ENCODE results near the gene ARHGAP35.
"Not testable (repeated sequence)": the region's sequence is repeated elsewhere in the genome, so short reads cannot be mapped to it uniquely, and the experiment has no call there.

ARHGAP35 gene

DNA sequence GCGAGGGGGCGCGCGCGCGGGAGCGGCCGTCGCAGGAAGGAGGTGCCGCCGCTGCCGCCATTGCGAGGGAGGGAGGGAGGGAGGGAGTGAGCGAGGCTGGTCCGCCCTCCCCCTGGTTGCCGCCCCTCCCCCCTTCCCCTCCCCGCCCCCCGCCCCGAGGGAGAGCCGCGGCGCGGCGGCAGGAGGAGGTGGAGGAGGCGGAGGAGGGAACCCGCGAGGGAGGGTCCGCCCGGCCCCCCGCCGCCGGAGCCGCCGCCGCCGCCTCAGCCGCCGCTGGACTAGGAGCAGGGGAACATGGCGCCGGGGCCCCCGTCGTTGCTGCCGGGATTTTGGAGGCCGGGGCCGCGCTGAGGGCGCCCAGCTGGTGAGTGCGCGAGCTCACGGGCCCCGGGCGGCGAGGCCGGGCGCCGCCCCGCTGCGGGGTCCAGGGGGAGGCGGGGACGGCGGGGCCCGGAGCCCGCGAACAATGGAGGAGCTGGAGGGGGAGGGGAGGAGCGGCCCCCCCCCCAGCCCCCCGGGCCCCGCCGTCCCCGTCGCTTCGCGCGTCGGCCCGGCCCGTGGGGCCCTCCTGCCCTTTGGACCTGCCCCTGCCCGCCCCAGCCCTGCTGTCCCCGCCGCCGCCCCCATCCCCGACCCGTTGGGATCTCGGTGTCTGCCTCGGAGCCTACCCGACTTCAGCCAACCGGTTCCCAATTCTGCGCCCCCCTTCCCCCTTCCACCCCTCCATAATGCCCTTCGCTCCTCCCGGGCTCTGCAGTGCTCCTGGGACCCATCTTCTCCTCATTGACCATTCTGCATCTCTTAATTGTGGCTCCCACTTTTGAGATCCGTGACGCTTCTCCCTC lies at the start of gene ARHGAP35:
Gene ARHGAP35, plus strand, starts transcription at position 152 of the 845 bp plus-strand sequence. CDS start 57,679 bp downstream, outside the sequence.
- peak; percentile 94 for DNase-seq (ENCODE audit: low spot score)

DNA sequence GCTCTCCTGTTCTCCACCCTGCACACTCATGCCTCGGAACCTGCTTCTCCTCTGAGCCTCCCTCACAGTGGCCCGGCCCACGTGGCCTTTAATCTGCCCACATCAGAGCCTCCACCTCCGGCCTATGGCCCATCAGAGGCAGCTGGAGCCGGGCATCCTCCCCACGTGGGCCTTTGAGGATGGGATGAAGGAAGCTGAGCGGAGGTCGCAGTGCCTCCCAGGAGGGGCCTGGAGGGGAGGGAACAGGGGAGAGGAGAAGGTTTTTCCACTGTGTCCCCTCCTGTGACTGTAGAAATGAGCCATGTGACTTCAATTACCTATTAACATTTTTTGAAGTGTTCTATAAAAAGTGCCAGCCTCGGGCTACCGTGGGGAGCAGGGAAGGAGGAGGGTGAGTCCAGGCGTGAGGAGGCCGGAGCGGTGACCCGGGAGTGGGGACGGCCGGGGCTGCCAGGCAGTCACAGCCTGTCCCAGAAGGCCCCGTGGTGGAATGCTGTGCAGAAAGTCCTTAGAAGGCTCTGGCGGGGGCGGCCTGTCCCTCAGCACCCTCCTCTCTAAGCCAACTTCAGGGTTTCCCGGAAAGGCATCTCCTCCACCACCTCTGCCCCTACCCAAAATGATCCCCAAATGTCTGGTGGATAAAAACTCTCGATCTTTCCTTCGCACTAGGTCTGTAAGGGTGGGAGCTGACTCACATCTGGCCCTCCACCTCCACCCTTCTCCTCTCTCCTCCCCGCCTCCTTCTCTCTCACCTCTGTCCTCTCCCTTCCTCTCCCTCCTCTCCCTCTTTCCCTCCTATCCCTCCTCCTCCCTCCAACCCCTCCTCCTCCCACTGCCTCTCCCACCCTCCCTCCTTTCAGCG lies 47.6 kb upstream of the ARHGAP35 start:
- DNase-seq (ENCODE audit: low spot score): no peak

DNA sequence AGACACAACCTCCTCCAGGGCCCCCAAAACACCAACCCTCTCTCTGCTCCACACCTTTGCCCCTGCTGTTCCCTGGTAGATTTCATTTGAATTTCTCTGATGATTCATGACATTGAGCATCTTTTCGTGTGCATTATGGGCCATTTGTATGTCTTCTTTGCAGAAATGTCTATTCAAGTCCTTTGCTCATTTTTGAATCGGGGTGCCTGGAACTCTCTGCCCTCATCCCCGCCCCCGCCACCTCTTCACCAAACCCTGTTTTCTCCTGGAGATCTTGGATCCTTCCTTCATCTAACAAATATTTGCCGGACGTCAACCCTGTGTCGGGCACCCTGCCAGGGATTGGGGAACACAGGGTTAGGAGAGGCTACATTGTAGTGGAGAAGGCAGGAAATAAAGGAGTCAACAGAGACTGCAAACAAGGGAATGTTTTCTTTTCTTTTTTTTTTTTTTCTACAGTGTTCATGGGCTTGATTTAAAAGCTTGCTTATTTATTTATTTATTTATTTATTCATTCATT lies 46.9 kb upstream of the ARHGAP35 start:
- DNase-seq (ENCODE audit: low spot score): no peak

DNA sequence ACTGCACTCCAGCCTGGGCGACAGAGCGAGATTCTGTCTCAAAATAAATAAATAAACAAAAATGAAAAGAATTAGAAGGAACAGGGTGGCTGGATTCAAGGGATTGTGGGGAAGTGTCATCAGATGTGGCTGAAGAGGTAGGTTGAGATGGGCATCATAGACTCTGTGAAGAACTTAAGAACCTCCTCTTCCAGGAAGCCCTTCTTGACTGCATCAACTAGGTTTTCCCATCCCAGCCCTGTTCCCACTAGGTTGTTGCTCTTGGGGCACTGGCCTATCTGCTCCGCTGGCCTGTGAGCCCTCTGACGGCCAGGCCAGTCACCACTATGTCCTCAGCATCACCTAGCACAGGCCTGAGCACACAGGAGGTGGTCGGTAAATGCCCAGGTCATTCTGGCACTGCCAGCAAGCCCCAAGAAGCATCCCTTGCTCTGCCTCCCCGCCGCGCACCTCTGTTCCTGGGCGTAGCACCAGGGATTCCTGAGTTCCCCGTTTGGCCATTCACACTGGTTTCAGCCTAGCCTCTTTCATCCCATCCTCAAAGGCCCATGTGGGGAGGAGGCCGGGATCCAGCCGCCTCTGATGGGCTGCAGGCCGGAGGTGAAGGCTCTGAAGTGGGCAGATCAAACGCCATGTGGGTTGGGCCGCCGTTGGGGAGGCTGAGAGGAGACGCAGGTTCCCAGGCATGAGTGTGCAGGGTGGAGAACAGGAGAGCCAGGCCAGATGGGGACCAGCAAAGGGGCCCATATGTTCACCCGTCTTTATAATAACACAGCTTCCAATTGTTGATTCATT lies 44.8 kb upstream of the ARHGAP35 start:
- no peak for DNase-seq (ENCODE audit: low spot score)

DNA sequence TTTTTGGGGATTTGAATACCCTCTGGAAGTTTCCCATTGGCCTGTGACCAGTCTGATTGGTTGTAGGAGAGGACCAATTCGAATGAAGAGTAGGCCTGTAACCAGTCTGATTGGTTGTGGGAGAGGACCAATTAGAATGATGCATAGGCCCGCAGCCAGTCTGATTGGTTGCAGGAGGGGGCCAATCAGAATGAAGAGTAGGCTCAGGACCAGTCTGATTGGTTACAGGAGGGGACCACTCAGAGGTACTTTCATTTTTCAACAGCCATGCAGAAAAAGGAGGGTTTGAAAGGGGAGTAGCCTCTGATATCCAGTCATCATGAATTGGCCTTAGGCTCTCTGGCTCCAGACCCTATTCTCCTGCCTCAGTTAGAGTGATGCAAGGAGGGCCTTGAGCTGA lies 42.0 kb upstream of the ARHGAP35 start:
- no peak for DNase-seq (ENCODE audit: low spot score)

DNA sequence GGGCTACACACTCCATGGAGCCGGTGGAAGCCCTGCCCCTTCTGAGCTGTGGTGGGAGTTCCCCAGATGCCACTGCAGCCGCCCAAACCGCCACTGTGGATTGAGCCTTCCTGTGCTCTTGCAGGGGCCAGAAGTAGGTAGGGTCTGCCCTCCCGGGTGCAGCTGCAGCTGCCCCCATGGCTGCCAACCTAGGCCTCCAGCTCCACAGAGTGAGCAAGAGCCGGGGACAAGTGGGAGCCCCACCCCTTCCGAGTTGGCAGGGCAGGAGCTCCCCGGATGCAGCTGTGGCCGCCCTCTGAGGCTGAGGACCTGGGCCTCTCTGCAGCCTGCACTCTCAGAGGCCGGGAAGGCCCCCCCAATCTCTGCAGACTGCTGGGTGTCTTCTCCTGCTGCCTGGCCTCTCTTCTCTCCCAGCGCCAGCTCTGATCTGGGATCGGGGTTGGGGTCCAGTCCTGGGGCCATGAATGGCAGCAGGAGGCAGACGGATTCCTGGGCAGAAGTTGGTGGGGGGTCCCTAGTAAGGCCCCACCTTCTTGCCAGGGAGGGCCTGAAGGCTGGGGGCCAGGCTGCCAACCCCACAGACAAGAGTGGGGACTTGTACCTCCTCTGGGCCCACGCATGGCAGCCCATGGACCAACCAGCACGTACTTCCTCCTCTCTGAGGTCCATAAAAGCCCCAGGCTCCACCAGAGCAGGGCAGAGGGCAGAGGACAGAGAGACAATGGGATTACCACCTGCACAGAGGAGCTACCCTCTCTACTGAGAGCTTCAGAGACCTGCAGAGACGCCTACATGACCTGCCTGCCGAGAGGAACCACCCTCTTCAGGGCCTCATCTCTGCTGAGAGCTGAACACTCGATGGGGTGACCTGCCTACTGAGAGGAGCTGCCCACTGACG lies 39.0 kb upstream of the ARHGAP35 start:
- DNase-seq (ENCODE audit: low spot score): peak; percentile 14

DNA sequence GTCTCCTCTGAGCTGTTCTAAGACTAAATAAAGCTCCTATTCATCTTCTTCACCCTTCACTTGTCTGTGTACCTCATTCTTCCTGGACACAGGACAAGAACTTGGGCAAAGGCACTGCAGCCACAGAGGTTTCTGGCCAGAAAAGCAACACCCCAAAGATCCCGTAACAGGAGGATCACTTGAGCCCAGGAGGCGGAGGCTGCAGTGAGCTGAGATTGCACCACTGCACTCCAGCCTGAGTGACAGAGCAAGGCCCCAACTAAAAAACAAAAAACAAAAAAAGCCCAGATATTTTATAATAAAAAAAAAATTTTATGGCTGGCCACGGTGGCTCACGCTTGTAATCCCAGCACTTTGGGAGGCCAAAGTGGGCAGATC lies 38.4 kb upstream of the ARHGAP35 start:
- not testable (repeated sequence) for DNase-seq (ENCODE audit: low spot score)

DNA sequence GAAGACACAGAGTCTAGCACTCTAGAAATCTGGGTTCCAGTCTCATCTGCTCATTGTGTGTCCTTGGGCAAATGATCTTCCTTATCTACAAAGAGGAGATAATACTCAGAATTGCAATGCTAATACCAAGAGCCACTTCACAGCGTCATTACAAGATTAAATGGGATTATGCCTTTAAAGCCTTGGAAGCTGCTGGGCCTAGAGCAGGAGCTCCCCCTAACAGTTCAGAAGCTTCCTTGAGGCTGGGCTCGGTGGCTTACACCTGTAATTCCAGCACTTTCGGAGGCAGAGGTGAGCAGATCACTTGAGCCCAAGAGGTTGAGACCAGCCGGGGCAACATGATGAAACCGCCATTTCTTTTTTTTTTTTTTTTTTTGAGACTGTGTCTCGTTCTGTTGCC lies 37.7 kb upstream of the ARHGAP35 start:
- peak; percentile 81 for DNase-seq (ENCODE audit: low spot score)

DNA sequence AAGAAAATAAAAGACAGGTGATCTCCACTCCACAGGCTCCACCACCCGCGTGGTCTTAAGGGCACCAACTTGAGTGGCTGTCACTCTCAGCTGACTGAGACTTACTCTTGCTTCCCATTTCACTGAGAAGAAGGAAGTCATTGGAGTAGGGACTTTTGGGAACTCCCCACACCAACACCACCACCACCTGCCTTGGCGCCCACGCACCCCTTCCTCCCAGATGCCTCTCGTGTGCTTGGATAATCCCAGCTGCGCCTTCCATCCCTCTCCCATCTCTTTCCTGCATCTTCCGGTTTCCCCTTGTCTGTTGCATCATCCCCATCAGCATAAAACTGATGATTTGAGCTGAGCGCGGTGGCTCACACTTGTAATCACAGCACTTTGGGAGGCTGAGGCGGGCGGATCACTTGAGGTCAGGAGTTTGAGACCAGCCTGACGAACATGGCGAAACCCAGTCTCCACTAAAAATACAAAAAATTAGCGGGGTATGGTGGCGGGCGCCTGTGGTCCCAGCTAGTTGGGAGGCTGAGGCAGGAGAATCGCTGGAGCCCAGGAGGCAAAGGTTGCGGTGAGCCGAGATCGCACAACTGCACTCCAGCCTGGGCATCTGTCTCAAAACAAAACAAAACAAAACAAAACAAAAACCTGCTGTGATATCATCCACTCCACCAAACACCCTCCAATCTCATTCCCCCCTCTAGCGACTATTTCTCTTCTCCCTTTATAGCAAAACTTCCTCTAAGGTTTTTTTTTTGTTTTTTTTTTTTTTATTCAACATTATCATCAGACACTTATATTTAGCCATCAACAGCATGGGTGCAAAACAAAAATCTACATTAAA lies 35.7 kb upstream of the ARHGAP35 start:
- DNase-seq (ENCODE audit: low spot score): no peak

DNA sequence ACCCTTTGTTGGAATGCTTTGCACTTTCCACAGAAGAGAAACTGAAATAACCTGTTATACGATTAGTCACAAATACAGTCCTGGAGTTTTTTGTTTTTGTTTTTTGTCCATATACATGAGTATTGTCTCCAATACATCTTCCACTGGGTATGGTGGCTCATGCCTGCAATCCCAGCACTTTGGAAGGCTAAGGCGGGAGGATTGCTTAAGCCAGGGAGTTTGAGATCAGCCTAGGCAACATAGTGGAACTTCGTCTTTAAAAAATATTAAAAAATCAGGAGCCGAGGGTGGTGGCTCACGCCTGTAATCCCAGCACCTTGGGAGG lies 35.1 kb upstream of the ARHGAP35 start:
- DNase-seq (ENCODE audit: low spot score): no peak

DNA sequence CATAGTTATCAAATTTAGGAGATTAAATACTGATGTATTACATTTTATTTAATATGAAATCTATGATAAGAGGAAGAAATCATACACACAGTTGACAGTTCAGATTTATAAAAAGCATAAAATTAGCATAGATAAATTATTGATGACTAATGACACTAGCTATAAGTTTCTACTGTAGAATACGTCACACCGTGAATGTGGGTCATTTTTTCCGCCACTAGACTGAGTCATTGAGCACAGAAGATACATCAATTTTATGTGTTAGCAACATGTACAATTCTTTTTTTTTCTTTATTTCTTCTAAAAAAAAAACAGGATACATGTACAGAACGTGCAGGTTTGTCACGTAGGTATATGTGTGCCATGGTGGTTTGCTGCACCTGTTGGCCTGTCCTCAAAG lies 32.3 kb upstream of the ARHGAP35 start:
- DNase-seq (ENCODE audit: low spot score): no peak

DNA sequence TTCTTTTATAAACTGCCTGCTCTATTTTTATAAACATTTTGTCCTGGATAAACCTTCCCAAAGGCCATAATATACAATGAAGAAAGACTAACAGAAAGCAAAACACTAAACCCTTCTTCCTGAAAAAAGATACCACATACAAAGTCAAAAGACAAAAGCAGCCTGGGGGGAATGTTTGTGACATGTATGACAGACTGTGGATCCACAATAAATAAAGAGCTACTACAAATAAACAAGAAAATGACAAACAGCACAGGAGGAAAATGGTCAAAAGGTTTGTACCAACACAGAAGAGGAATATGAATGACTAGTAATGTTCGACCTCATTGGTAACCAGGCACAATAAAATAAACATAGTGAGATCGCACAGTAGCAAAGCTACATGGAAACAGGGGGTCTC lies 29.9 kb upstream of the ARHGAP35 start:
- no peak for DNase-seq (ENCODE audit: low spot score)

DNA sequence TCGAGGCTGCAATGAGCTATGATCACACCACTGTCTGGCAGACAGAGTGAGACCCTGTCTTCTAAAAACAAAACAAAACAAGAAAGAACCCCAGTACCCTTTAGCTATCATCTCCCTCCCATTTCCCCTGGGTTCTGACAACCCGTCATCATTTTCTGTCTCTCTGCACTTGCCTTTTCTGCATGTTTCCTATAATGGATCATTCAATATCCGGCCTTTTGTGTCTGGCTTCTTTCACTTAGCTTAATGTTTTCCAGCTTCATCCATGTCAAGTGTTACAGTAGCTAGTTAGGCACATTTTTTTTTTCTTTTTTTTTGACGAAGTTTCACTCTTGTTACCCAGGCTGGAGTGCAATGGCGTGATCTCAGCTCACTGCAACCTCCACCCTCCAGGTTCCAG lies 26.7 kb upstream of the ARHGAP35 start:
- DNase-seq (ENCODE audit: low spot score): no peak

DNA sequence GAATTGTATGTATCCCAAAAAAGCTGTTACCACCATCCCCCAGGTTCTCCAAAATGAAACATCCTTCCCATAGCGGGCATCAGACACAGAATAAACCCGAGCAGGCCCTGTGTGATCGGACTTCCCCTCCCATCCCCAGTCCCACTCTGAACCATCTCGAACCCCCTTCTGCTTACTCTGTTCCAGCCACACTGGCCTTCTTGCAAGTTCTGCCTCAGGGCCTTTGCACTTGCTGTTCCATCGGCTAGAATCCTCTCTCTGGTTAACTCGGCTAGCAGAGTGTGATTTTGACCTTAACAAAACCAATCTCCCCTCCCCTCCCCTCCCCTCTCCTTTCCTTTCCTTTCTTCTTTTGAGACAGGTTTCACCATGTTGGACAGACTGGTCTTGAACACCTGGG lies 25.8 kb upstream of the ARHGAP35 start:
- DNase-seq (ENCODE audit: low spot score): no peak

DNA sequence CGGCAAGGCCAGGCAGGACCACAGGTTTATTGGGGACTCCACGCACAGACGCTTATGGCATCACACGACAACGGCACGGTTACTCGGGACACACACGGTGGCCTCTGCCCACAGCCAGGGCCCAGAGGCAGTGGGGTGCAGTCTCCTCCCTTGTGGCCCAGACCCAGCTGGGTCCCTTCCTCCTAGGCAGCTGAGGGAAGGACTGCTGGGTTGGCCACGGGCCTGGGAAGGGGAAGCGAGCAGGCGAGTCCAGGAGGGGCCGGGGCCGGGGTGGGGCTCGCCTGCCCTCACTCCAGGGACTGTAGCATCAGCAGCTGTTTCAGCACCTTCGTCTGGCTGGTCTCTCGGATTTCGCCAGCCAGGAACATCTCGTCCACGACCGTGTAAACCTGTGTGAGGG lies 22.6 kb upstream of the ARHGAP35 start:
- peak; percentile 8 for DNase-seq (ENCODE audit: low spot score)

DNA sequence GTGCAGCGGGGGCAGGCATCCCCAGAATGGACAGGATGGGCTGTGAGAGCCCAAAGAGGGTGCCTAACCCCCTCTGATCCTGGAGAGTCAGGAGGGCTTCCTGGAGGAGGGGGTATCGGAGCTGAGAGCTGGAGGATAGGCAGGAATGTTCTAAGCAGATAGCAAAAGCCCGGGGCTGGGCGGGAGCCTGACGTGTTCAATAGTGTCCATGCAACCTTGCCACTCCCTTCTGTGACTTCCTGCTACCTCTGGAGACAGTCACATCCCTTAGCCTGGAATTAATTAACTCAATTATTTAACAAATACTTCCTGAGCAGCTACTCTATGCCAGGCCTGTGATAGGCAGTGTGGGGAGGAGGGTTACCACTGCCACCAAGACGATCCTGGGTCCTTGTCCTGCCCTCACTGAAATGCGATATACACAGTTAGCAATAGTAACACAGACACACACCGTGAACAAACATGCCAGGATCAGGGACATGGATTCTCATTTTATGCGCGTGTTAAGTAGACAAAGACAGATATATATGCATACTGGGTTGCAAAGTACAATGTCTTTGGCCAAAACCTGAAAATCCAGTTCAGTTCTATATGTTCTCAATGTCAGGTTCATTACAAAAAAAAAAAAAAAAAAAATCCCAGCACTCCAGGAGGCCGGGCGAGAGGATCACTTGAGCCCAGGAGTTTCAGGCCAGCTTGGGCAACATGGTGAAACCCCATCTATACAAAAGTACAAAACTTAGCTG lies 20.9 kb upstream of the ARHGAP35 start:
- peak; percentile 22 for DNase-seq (ENCODE audit: low spot score)

DNA sequence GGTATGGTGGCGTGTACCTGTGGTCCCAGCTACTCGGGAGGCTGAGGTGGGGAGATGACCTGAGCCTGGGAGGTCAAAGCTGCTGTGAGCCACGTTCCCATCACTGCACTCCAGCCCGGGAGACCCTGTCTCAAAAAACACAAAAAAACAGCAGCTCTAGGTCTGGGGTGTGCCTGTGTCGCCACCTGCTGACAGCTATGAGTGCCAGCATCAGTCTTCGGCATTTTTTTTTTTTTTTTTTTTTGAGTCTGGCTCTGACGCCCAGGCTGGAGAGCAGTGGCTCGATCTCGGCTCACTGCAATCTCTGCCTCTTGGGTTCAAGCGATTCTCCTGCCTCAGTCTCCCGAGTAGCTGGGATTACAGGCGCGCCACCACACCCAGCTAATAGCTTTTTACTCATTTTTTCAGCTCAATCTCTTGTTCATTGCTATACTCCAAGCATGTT lies 20.3 kb upstream of the ARHGAP35 start:
- DNase-seq (ENCODE audit: low spot score): peak; percentile 77

DNA sequence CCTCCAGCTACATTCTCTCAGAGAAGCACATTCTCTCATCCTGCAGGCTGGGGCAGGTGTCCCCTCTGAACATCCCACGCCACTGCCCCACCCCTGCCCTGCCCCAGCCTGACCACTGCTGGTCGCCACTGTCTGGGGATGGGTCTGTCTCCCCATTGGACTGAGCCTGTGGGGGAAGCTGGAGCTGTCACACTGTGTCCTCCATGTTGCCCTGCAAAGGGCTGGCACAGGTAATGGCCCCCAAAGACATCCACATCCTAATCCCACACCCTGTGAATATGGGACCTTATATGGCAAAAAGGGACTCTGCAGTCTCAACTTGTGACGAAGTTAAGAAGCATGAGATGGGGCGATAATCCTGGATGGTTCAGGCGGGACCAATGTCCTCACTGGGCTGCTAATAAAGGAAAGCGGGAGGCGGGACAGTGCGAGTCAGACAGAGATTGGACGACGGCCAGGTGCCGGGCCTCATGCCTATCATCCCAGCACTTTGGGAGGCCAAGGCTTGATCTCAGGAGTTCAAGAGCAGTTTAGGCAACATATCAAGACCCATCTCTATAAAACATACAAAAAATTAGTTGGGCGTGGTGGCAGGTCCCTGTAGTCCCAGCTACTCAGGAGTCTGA lies 19.2 kb upstream of the ARHGAP35 start:
- peak; percentile 30 for DNase-seq (ENCODE audit: low spot score)

DNA sequence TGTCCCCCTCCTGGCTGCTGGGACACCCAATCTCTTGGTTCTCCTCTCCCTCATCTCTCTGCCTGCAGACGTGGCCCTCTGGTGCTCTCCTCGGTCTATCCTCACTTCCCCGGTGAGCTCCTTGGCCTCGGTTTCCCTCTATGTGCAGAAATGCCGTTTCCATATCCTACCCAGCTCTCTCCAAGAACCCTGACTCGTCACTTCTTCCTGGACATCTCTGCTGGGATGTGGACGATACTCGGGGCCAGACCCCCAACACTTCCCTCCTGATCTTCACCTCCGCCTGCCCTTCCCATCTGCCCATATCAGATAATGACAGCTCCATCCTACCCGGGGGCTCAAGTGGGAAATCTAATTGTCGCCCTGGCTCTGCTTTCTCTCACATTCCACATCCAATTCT lies 18.0 kb upstream of the ARHGAP35 start:
- DNase-seq (ENCODE audit: low spot score): no peak
